Measurements from ENCODE around the gene NHSL2. TPM values are rescaled to one million over a fixed set of nuclear protein-coding genes. Genes with fewer than 3 reads are reported as not detected.

NHSL2 gene
- total RNA-seq, 1 experiment from 2014 or later: not detected

DNA sequence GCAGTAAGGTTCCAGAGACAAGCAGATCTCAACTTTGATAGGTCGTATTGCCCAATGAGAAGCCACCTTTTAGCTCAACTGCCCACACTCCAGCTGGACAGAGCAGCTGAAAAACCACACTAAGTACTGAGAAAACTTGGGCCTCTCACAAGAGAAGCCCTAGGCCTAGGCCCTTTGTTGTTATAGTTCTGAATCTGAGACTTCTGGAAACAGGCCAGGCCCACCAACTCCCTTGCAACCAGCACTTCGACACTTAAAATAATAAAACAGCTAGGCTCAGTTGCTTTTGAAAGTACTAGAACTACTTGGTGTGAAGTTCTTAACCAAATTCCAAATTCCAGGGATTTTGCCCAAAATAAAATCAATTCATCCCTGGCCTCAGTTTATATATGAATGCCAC lies 234.5 kb downstream of the NHSL2 start:
- peaks cover 30% of the 10 kb centered on the region for H3K27me3 ChIP-seq (ENCODE audit: insufficient read depth, low read depth)
- H4K20me1 ChIP-seq (ENCODE audit: insufficient read depth): no peaks in the 10 kb centered on the region
- no peak overlapping the region for H3K4me3 ChIP-seq
- H3K4me1 ChIP-seq (replicated peaks; ENCODE audit: insufficient read depth): no peaks in the 10 kb centered on the region
- no peaks in the 10 kb centered on the region for H3F3A ChIP-seq (ENCODE audit: insufficient read depth, low read depth)
- no peaks in the 10 kb centered on the region for H3K36me3 ChIP-seq (ENCODE audit: low read depth)
- no TSS peak for BruUV-seq (replicated peaks)
- no peaks in the 10 kb centered on the region for H3K79me2 ChIP-seq (ENCODE audit: low read depth)
- no peak overlapping the region for H3K27ac ChIP-seq
- TF ChIP-seq, protein P1, sequence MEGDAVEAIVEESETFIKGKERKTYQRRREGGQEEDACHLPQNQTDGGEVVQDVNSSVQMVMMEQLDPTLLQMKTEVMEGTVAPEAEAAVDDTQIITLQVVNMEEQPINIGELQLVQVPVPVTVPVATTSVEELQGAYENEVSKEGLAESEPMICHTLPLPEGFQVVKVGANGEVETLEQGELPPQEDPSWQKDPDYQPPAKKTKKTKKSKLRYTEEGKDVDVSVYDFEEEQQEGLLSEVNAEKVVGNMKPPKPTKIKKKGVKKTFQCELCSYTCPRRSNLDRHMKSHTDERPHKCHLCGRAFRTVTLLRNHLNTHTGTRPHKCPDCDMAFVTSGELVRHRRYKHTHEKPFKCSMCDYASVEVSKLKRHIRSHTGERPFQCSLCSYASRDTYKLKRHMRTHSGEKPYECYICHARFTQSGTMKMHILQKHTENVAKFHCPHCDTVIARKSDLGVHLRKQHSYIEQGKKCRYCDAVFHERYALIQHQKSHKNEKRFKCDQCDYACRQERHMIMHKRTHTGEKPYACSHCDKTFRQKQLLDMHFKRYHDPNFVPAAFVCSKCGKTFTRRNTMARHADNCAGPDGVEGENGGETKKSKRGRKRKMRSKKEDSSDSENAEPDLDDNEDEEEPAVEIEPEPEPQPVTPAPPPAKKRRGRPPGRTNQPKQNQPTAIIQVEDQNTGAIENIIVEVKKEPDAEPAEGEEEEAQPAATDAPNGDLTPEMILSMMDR (conservative IDR thresholded peaks at IDR 0.05): no peak
- no peak for TF ChIP-seq EZH2 (IDR thresholded peaks at IDR 0.05; ENCODE audit: low read depth)
- H2AFZ ChIP-seq: no peak overlapping the region
- H3K9me2 ChIP-seq (ENCODE audit: insufficient read depth): no peaks in the 10 kb centered on the region
- intact Hi-C loops (cut with micrococcal nuclease; ENCODE audit: unreplicated experiment): no loop called here
- no peak overlapping the region for H3K4me2 ChIP-seq
- DNase-seq: no peak
- ChIA-PET CTCF (no interaction called here), POLR2A (ENCODE audit: unreplicated experiment) (no interaction called here)
- H3K9me3 ChIP-seq (ENCODE audit: insufficient read depth, low read depth): no peaks in the 10 kb centered on the region

DNA sequence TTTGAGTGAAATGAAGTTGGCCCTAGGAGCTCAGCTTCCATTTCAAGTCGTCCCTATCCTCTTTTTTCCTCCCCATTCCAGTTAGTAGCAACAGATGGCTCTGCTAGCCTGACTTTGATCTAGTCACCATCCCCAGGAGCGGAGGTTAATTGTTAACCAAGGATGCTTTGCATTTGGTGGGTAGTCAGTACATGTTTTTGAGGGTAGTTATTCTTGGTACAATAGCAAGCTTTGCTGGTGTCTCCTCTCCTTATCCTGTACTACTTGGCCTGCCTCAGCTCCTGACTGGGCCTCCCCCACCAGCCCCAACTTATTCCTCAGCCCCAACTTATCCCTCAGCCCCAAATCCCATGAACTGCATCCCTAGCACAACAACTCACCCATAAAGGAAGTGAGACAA lies 235.9 kb downstream of the NHSL2 start:
- Histone ChIP-seq H3F3A (ENCODE audit: insufficient read depth, low read depth) (no peaks in the 10 kb centered on the region), H3K4me1 (replicated peaks; ENCODE audit: insufficient read depth) (no peaks in the 10 kb centered on the region), H3K9me2 (ENCODE audit: insufficient read depth) (no peaks in the 10 kb centered on the region), H3K4me2 (no peak overlapping the region), H3K79me2 (ENCODE audit: low read depth) (no peaks in the 10 kb centered on the region), H2AFZ (no peak overlapping the region), H3K9me3 (ENCODE audit: insufficient read depth, low read depth) (no peaks in the 10 kb centered on the region), H4K20me1 (ENCODE audit: insufficient read depth) (no peaks in the 10 kb centered on the region), H3K27me3 (ENCODE audit: insufficient read depth, low read depth) (peaks cover 17% of the 10 kb centered on the region), H3K36me3 (ENCODE audit: low read depth) (no peaks in the 10 kb centered on the region), H3K4me3 (no peak overlapping the region), H3K27ac (no peak overlapping the region)
- no TSS peak for BruUV-seq (replicated peaks)
- ChIA-PET CTCF (no interaction called here), POLR2A (ENCODE audit: unreplicated experiment) (no interaction called here)
- intact Hi-C loops (cut with micrococcal nuclease; ENCODE audit: unreplicated experiment): no loop called here
- TF ChIP-seq, protein P1 (conservative IDR thresholded peaks at IDR 0.05): no peak
- no peak for DNase-seq

DNA sequence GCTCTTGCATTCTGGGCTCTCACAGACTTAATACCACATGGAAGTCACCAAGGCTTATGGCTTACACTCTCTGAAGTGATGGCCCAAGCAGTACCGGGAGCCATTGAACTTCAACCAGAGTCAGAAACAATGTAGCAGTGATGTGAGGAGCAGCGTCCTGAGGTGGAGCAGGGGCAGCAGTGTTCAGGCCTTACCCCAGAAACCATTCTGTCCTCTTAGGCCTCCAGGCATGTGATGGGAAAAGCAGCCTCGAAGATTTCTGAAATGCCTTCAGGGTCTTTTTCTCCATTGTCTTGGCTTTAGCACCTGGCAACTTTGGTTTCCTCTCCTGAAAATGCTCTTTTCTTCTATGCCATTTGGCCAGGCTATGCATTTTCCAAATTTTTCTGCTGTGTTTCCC lies 248.1 kb downstream of the NHSL2 start:
- no TSS peak for BruUV-seq (replicated peaks)
- intact Hi-C loops (cut with micrococcal nuclease; ENCODE audit: unreplicated experiment): no loop called here

More for the DNA sequence above, 248.1 kb downstream of the NHSL2 start:
- Histone ChIP-seq H3K4me3 (no peak overlapping the region), H2AFZ (no peak overlapping the region), H4K20me1 (ENCODE audit: insufficient read depth) (no peaks in the 10 kb centered on the region), H3K27me3 (ENCODE audit: insufficient read depth, low read depth) (peaks cover 7% of the 10 kb centered on the region; the same call in 1 of the 2 replicates), H3K9me2 (ENCODE audit: insufficient read depth) (no peaks in the 10 kb centered on the region), H3K27ac (no peak overlapping the region), H3K9me3 (ENCODE audit: insufficient read depth, low read depth) (no peaks in the 10 kb centered on the region), H3F3A (ENCODE audit: insufficient read depth, low read depth) (no peaks in the 10 kb centered on the region), H3K36me3 (ENCODE audit: low read depth) (no peaks in the 10 kb centered on the region), H3K4me1 (replicated peaks; ENCODE audit: insufficient read depth) (no peaks in the 10 kb centered on the region), H3K4me2 (no peak overlapping the region), H3K79me2 (ENCODE audit: low read depth) (no peaks in the 10 kb centered on the region)
- POLR2A ChIA-PET (ENCODE audit: unreplicated experiment): no interaction called here
- TF ChIP-seq, protein P1 (conservative IDR thresholded peaks at IDR 0.05): no peak
- no peak for DNase-seq
- CTCF ChIA-PET: no interaction called here

Measured in PC-9 (cell line).